GM04503 (cell line): Measurements from ENCODE around the gene TMEM132D.
"Not testable (repeated sequence)": the region's sequence is repeated elsewhere in the genome, so short reads cannot be mapped to it uniquely, and the experiment has no call there.

Experiments used
- DNase-seq: peaks from one replicate; pipeline ENCODE4 v3.0.0-alpha.2; 2012; ENCODE audit warnings: low read depth

Gene TMEM132D

DNA sequence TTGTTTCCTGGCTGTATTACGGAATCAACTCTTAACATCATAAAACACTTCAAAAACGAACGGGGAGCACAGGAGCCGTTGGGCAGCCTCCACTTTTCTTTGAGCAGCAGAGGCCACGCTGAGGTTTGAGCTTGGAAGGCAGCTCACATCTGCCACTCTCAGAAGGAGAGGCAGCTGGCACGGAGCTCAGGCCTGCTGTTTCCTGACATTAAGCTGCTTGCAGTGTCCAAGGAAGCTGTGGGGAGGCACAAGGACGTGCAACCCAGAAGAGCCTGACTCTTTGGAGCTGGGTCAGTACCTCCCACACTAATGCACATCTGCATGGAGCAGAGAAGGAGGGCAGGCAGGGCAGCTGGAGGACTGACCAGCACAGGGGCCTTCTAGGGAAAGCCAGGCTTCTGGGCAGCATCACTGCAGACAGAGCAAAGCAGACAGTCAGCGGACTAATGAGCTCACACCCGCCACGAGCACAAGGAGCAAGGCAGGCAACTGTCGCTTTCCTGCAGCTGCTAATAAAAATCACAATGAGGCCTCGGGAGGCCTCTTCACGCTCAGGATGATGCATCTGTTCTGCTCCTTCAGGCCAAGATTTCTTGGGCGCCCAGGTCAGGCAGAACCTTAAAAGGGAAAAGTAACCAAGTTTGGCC, 839.5 kb downstream of the TMEM132D start:
- no peak for DNase-seq

DNA sequence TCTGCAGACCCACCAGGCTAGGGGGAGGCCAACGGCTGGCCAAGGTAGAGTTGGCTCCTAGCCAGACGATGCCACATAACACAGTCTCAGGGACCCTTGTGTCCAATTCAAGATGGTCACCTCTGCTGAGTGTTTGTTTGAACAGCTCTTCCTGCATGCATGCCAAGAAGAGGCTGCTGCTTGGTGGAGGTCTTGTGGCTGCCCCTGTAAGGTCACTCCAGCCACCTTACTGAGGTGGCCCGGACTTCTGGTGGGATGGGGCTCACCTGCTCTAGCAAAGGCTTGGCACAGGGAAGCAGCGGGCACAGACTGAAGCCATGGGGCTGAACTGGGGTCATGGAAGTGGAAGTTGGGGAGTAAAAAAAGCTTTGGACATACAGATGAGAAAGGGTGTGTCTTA, 840.2 kb downstream of the TMEM132D start:
- DNase-seq, result no peak

DNA sequence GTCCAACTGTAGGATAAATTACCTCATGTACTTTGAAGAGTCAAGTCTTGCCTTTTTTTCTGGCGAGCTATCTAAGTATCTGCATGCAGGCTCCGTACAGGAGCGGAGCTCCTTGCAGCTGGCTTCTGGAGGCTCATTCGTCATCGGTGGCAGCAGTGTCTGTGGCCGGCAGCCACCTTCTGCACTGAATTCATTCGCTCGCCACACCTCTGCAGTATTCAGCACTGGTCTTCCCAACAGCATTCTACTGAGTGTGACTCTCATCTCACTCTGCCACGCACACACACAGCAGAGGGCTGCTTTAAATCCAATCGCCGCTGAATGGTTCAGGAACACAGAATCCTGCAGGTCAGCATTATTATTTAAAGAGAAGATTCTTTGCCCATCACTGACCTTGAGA, 850.6 kb downstream of the TMEM132D start:
- no peak for DNase-seq

DNA sequence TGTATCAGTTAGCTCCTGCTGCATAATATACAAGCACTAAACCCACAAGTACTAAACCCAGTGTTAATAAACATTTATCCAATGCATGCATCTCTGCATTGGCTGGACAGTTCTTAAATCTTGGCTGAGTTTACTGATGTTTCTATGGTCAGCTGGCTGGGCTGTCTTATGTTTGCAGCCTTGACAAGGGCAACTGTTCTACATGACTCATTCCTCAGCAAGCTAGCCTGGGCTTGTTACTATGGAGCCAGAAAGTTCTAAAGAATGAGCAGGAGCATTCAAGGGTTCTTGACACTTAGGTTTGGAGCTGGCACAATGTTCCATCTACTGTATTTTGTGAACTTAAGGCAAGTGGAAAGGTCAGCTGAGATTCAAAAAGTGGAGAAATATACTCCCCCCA, 851.5 kb downstream of the TMEM132D start:
- DNase-seq, result no peak

DNA sequence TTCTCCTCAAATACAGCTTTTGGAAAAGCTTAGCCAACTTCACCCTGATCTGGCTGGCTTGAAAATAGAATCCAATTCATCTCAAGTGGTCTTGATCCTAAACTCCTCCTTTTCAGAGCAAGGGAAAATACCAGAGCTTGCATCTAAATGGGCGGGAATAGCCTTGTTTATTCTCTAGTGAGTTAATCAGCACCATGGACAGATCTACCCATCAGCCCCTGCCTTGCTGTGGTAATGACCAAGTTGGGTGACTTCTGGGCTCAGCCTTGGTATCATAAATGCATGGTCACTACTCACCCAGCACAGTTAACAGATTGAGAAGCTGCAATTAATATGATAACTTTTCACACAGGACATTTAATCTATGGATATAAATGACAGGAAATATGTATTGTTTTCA, 853.9 kb downstream of the TMEM132D start:
- DNase-seq, result no peak

DNA sequence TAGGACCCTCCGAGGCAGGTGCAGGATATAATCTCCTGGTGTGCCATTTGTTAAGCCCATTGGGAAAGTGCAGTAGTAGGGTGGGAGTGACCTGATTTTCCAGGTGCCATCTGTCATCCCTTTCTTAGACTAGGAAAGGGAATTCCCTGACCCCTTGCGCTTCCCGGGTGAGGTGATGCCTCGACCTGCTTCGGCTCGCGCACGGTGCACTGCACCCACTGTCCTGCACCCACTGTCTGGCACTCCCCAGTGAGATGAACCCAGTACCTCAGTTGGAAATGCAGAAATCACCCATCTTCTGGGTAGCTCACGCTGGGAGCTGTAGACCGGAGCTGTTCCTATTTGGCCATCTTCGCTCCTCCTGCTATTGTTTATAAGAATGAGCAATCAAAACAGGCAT, 860.5 kb downstream of the TMEM132D start:
- not testable (repeated sequence) for DNase-seq

DNA sequence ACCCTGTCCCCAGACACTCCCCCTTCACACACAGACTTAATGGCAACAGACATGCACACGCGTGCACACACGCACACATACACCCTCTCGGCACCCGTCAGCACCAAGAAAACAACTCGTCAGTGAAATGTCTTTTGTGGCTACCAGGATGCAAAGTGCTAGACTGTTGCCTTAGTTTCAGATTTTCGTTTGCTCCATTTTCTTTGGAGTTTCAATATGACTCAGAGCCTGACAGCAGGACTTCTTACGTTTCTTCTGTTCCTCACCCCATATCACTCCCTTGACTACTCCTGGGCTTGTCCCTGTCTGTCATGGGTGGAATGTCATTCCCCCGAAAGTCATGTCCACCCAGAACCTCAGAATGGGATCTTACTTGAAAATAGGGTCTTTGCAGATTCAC, 867.7 kb downstream of the TMEM132D start:
- no peak for DNase-seq

DNA sequence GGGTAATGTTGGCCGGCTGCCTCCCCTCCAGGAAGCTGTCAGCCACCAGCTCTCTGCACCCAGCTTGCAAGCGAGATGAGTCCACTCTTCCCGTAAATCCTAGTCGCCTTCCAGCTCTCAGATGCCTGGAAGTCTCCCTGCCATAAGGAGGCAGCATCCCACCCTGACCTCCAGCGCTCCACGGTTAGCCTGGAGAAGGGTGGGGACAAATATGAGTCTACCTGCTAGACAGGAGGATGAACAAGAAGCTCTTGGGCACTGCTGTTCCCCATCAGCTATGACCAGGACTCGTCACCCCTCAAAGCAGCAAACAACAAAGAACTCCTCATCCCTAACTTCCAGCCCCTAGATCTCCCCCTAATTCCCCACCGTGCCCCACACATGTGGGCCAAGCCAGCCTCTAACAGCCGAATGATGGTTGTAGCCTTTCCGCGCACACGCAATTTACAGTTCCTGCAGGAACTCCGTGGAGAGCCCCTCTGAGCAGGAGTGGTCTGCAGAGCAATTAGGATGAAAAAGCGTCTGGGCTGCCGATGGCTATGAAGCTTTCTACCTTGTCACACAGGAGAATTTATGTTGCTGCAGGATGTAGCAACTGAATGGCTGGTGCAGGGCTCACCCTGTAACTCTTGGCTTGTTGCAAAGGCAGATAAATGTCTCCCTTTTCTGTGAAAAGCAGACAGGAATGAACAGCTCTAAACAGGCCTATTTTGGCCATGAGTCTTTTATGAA, 869.1 kb downstream of the TMEM132D start:
- no peak for DNase-seq

DNA sequence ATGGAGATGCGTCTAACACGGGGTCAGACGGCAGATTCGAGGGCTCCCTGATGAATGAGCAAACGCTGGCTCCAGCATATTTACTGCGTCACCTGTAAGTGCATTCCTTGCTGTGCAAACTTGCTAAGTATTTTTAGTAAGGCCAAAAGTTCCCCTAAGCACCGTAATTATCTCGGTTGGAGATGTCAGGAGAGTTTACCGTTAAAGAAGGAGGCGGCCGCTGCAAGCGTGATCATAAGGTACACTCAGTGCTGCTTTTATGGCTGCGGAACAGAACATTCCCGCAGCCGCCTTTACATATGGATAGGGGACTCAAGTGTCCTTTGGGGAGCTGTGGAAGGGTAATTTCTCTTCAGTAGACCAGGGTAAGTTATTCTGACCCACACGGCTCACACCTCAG, 875.0 kb downstream of the TMEM132D start:
- no peak for DNase-seq

DNA sequence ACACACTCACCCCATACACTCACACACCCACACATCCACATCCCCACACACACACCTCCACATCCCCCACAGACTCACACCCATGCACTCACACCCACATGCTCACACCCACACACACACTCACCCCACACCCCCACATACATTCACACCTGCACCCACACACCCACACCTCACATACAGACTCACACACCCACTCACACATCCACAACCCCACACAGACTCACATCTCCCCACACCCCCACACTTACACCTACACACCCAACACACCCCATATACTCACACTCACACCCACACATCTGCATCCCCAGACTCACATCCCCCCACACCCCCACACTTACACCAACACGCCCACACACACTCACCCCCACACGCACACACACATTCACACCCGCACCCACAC, 878.8 kb downstream of the TMEM132D start:
- DNase-seq, result no peak
